Fibroblast of lung (primary cell): ENCODE measurements around the gene LRP1. TPM values are rescaled to one million over a fixed set of nuclear protein-coding genes. Genes with fewer than 3 reads are reported as not detected.

Experiments used
- DNase-seq, 2 donors: peaks; one replicate each; pipeline versions ENCODE4 v3.0.0 to v3.0.0-alpha.2; 2010; ENCODE audit warnings: low read depth in 2 of 2
- H2AFZ ChIP-seq: 2 replicates; pipeline ENCODE4 v1.5.1; 2012; ENCODE audit warnings: low read length, control low read depth, inconsistent platforms
- H3K27ac ChIP-seq: 2 replicates; pipeline ENCODE4 v1.5.1; 2011; ENCODE audit warnings: low read length, control low read depth; ENCODE audit not compliant: insufficient read depth
- H3K27me3 ChIP-seq: 2 replicates; pipeline ENCODE4 v1.5.1; 2011; ENCODE audit warnings: mild to moderate bottlenecking, low read length; ENCODE audit not compliant: control insufficient read depth, insufficient read depth
- H3K36me3 ChIP-seq: 2 replicates; pipeline ENCODE4 v1.5.1; 2011; ENCODE audit warnings: low read length; ENCODE audit not compliant: control insufficient read depth, insufficient read depth
- H3K4me1 ChIP-seq: 2 replicates; pipeline ENCODE4 v1.5.1; 2011; ENCODE audit warnings: low read length; ENCODE audit not compliant: control insufficient read depth, insufficient read depth; ENCODE audit errors: extremely low read depth
- H3K4me2 ChIP-seq: 2 replicates; pipeline ENCODE4 v1.5.1; 2011; ENCODE audit warnings: low read length, control low read depth; ENCODE audit not compliant: insufficient read depth; ENCODE audit errors: extremely low read depth
- H3K4me3 ChIP-seq, 4 experiments: fragments of 200-600 bp in 1 of 4; sonication (generic) in 1 of 4; replicated peaks in 1 of 4; 2 replicates each; pipeline ENCODE4 v1.5.1; 2011 to 2016; ENCODE audit warnings: low read length in 4 of 4, low read depth in 3 of 4, mild to moderate bottlenecking in 3 of 4, control low read depth in 2 of 4, inconsistent platforms in 1 of 4, mixed read lengths in 1 of 4; ENCODE audit not compliant: insufficient read depth in 1 of 4; ENCODE audit errors: control extremely low read depth in 1 of 4
- H3K79me2 ChIP-seq: 2 replicates; pipeline ENCODE4 v1.5.1; 2012; ENCODE audit warnings: mild to moderate bottlenecking, low read length, inconsistent platforms; ENCODE audit not compliant: control insufficient read depth, insufficient read depth
- H3K9ac ChIP-seq: 2 replicates; pipeline ENCODE4 v1.5.1; 2011; ENCODE audit warnings: mild to moderate bottlenecking, low read length, control low read depth; ENCODE audit not compliant: insufficient read depth
- H3K9me3 ChIP-seq: 2 replicates; pipeline ENCODE4 v1.5.1; 2012; ENCODE audit warnings: low read depth, low read length; ENCODE audit not compliant: control insufficient read depth, insufficient read depth
- H4K20me1 ChIP-seq: 2 replicates; pipeline ENCODE4 v1.5.1; 2011; ENCODE audit warnings: low read length; ENCODE audit not compliant: control insufficient read depth, insufficient read depth; ENCODE audit errors: extremely low read depth
- CTCF ChIP-seq, 2 donors: IDR thresholded peaks in 1 of 2; conservative IDR thresholded peaks in 1 of 2; 1 replicate in 1 of 2; 2 replicates in 1 of 2; pipeline ENCODE4 v1.5.1; 2011 to 2012; ENCODE audit warnings: low read length in 2 of 2, control low read depth in 1 of 2, inconsistent platforms in 1 of 2, low read depth in 1 of 2, mild to moderate bottlenecking in 1 of 2
- EZH2 ChIP-seq: IDR thresholded peaks from 2 replicates; pipeline ENCODE4 v1.5.1; 2012; ENCODE audit warnings: low read length, control low read depth, mild to moderate bottlenecking; ENCODE audit errors: missing control alignments
- polyA plus RNA-seq, 2 donors: library from polyadenylated mRNA; depleted of rRNA in 1 of 2; stranded (reverse) in 1 of 2; unstranded in 1 of 2; fragments of >200 nt; gene quantifications; 2 replicates each; pipeline ENCODE4 v1.2.1, GENCODE V29; 2011 to 2012; ENCODE audit warnings: missing spikeins in 1 of 2
- total RNA-seq: library from RNA; depleted of rRNA; stranded (reverse); fragments of >200 nt; gene quantifications from 2 replicates; pipeline ENCODE4 v1.2.1, GENCODE V29; 2014

LRP1 gene
- total and polyA plus RNA-seq, 2 donors (not counting 1 experiment from before 2014, with no cell fraction given): 92.2 to 464 TPM

- no peak for DNase-seq
- H3K79me2 ChIP-seq: no peaks in the 10 kb centered on the region
- H3K4me2 ChIP-seq: no peak overlapping the region
- no peak overlapping the region for H3K9ac ChIP-seq
- H3K4me1 ChIP-seq: no peaks in the 10 kb centered on the region
- H2AFZ ChIP-seq: no peak overlapping the region
- H4K20me1 ChIP-seq: no peaks in the 10 kb centered on the region
- H3K36me3 ChIP-seq: peaks cover 85% of the 10 kb centered on the region
- H3K4me3 ChIP-seq: no peak overlapping the region
- H3K27me3 ChIP-seq: no peaks in the 10 kb centered on the region
- no peaks in the 10 kb centered on the region for H3K9me3 ChIP-seq
- TF ChIP-seq CTCF (conservative IDR thresholded peaks at IDR 0.05 in 1 of 2, IDR thresholded peaks at IDR 0.05 in 1 of 2; ENCODE audit: low read depth in 1 of 2, low read length in 2 of 2): no peak
- no peak for TF ChIP-seq EZH2
- no peak overlapping the region for H3K27ac ChIP-seq
Observed at GRCh38 chr12:57194253-57194652, 66.0 kb downstream of the LRP1 start.

DNA sequence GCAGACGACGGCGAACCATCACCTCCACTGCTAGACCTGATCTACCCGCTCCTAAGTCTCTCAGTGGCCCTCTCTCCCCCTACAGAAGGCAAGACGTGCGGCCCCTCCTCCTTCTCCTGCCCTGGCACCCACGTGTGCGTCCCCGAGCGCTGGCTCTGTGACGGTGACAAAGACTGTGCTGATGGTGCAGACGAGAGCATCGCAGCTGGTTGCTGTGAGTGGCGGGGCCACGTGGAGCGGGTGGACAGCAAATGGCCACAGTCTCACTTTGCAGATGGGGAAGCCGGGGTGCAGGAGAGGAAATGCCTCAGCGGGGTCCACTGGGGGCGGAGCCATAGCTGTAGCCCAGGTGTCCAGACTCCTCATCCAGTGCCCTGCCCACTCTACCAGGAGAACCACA, 66.9 kb downstream of the LRP1 start:
- no peak for DNase-seq
- H3K79me2 ChIP-seq: no peaks in the 10 kb centered on the region
- H3K9ac ChIP-seq: no peak overlapping the region
- H3K4me2 ChIP-seq: no peak overlapping the region
- no peak overlapping the region for H3K4me3 ChIP-seq
- peaks cover 93% of the 10 kb centered on the region for H3K36me3 ChIP-seq
- H2AFZ ChIP-seq: no peak overlapping the region
- TF ChIP-seq CTCF (conservative IDR thresholded peaks at IDR 0.05 in 1 of 2, IDR thresholded peaks at IDR 0.05 in 1 of 2; ENCODE audit: low read depth in 1 of 2, low read length in 2 of 2): no peak
- TF ChIP-seq EZH2: no peak
- no peaks in the 10 kb centered on the region for H3K9me3 ChIP-seq
- no peaks in the 10 kb centered on the region for H4K20me1 ChIP-seq
- H3K4me1 ChIP-seq: no peaks in the 10 kb centered on the region
- no peaks in the 10 kb centered on the region for H3K27me3 ChIP-seq
- no peak overlapping the region for H3K27ac ChIP-seq

GRCh38 chr12:57195611-57196371, 67.5 kb downstream of the LRP1 start:
- Histone ChIP-seq H3K4me2 (no peak overlapping the region), H2AFZ (no peak overlapping the region), H3K79me2 (no peaks in the 10 kb centered on the region), H3K27me3 (no peaks in the 10 kb centered on the region), H3K27ac (no peak overlapping the region), H3K36me3 (peaks cover 90% of the 10 kb centered on the region), H3K9ac (no peak overlapping the region), H4K20me1 (no peaks in the 10 kb centered on the region), H3K9me3 (no peaks in the 10 kb centered on the region), H3K4me1 (no peaks in the 10 kb centered on the region), H3K4me3 (no peak overlapping the region)
- DNase-seq: no peak
- TF ChIP-seq EZH2 (no peak), CTCF (conservative IDR thresholded peaks at IDR 0.05 in 1 of 2, IDR thresholded peaks at IDR 0.05 in 1 of 2; ENCODE audit: low read depth in 1 of 2, low read length in 2 of 2) (no peak)
